ENCODE results near the gene CYP2E1.
"Not testable (repeated sequence)": the region's sequence is repeated elsewhere in the genome, so short reads cannot be mapped to it uniquely, and the experiment has no call there.

The CYP2E1 gene

DNA sequence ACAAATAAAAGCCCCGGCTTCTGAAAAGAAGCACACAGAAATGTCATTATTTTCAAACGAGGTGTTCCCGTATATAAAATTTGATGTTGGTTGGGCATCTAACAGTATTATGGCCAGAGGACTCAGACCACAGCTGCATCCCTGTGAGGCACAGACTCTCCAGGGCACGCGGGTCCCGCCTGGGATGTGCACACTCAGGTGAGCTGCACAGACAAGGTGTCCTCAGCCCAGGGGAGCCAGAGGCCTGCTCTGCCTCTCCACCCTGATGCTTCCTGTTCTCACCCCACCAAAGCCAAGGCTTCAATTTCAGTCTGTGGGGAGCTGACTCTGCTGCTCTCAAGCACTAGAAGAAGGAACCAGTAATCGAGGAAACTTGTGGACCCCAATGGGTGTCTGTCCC, 1.7 kb upstream of the CYP2E1 start:
- no peak for DNase-seq (ENCODE audit: low read depth, low spot score)
- no peak overlapping the region for H3K4me3 ChIP-seq (ENCODE audit: low read length)

DNA sequence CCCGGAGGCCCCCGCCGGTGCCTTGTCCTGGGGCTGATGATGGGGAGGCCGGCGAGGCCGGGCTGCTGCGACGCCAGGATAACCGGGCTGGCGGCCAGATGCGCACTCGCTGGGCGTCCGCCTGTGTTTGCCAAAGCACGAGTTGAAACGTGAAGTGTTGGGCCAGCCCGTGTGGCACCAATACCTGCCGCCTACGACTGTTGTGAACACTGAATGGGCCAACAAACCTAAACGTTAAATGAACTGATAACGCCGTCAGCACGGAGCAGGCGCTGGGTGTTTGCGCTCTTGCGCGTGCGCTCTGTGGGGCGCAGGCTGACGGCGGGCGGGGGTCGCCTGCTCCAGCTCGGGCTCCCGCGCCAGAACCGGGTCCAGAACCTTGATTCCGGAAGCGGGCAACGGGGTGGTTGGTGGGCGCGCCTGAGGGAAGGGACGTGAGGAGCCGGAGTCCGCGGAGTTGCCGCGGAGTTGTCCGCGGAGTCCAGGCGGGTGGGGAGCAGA, 658 bp downstream of the CYP2E1 start:
- no peak for DNase-seq (ENCODE audit: low read depth, low spot score)
- H3K4me3 ChIP-seq (ENCODE audit: low read length), result no peak overlapping the region

DNA sequence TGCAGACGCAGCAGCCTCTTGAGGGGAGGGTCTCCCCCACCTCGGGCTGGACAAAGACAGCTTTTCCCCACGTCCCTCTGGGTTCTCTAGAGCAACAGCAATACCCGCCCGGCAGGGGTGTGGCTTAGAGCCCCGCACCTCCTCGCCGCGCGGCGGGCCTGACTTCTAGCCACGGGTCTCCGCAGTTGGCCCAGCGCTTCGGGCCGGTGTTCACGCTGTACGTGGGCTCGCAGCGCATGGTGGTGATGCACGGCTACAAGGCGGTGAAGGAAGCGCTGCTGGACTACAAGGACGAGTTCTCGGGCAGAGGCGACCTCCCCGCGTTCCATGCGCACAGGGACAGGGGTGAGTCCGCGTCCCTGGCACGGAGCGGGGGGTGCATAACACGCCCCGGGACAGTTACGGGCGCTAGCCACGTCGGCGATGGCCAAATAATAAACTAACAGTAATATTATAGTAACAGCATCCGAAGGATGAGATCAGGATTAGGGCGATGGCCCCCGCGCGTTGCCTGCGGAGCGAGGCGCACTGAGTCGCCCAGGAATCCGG, 1.2 kb downstream of the CYP2E1 start:
- no peak overlapping the region; the same call in 1 of the 2 replicates for H3K4me3 ChIP-seq (ENCODE audit: low read length)
- no peak for DNase-seq (ENCODE audit: low read depth, low spot score)

DNA sequence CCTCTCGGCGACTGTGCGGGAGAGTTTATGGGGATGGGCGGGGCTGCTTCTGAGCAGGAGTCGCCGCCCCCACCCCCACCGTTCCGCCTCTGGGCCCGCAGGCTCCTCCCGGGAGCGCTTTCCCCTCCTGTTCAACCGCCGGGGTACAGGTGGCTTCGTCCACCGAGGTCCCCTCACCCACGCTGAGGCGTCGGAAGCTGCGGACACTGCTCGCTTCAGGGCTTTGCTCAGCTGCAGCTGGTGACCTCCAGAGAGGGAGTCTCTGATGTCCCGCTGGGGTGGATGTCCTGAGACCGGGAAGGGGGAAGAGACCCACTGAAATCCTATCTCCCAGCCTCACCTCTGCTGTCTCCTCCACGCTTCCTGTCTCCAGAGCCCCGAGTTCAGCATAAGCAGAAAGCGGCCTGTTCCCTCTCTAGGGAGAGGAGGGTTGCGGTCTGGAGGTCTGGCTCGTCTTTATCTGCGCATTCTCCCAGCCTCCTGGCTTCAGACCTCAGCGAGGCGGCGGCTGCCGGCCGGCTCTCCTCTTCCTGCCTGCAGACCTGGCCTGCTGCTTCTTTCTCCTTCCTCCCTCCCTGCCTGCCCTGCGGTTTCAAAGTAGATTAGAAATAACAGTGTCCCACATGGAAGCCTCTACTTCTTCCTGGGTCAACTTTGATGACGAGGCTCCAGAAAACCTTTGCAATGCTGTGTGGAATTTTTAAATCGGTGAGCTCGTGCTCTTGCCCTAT, 1.8 kb downstream of the CYP2E1 start:
- H3K4me3 ChIP-seq (ENCODE audit: low read length), result peak overlapping the region; percentile 34
- peak; percentile 45 for DNase-seq (ENCODE audit: low read depth, low spot score)

DNA sequence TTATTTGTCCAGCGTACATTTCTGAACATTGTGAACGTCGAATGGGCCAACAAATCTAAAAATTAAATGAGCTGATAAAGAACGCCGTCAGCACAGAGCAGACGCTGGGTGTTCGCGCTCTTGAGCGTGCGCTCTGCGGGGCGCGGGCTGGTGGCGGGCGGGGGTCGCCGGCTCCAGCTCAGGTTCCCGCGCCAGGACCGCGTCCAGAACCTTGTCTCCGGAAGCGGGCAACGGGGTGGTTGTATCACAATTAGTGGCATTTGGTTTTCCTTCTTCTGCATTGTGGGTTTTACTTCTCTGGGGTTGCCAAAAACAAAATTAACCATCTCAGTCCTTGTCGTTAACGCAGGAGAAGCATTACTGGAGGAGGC, 2.4 kb downstream of the CYP2E1 start:
- no peak for DNase-seq (ENCODE audit: low read depth, low spot score)
- H3K4me3 ChIP-seq (ENCODE audit: low read length), result peak overlapping the region; percentile 34

DNA sequence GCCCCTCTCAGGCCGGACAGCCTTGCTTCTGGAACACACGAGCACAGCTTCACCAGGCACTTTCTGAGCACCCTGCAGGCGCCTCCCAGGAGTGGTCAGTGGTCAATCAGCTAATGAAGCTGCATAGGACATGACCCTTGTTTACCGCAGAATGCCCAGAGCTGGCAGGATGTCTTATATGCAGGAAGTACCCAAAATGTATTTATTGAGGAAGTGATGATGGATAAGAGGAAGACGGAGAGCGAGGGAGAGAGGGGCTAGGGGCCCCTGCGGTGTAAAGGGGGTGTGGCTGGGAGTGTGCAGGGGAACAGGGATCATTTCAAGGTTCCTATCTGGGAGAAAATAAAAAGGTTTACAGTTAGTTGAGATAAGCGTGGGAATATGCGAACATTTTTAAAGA, 3.3 kb downstream of the CYP2E1 start:
- no peak overlapping the region for H3K4me3 ChIP-seq (ENCODE audit: low read length)
- no peak for DNase-seq (ENCODE audit: low read depth, low spot score)

DNA sequence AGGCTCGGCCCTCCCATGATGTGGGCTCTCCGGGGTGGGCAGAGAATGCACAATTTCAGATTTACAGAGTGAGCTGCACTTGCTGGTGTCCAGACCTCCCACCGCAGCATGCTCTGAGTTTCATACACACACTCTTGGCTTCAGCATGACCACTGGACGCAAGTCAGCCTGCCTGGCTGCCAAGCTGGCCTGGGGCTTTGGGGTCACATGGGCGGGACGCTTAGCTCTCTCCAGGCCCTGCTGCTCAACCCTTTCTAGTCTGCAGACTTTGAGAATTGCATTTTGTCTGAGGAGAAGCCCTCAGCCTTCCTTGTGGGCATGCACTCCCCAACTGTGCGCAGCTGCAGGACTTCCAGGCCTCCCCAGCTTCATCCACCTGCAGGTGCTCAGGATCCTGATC, 5.7 kb downstream of the CYP2E1 start:
- DNase-seq (ENCODE audit: low read depth, low spot score), result no peak
- H3K4me3 ChIP-seq (ENCODE audit: low read length), result no peak overlapping the region

DNA sequence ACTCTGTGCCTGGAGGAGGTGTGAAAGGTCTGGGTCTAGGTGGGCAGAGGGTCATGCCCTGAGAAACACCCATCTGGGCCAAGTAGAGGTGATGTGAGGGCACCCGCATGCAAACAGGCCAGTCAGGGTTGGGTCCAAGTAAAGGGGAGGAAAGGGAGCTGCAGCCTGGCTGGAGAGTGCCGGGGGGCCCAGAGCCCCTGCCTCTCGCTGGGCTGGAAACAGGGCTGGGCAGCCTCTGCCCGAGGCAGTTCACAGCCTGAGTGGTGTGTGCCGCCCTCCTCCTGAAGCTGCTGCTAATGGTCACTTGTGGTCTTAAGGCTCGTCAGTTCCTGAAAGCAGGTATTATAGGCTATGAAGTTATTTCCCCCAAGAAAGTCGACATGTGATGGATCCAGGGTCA, 7.3 kb downstream of the CYP2E1 start:
- no peak for DNase-seq (ENCODE audit: low read depth, low spot score)
- no peak overlapping the region for H3K4me3 ChIP-seq (ENCODE audit: low read length)

DNA sequence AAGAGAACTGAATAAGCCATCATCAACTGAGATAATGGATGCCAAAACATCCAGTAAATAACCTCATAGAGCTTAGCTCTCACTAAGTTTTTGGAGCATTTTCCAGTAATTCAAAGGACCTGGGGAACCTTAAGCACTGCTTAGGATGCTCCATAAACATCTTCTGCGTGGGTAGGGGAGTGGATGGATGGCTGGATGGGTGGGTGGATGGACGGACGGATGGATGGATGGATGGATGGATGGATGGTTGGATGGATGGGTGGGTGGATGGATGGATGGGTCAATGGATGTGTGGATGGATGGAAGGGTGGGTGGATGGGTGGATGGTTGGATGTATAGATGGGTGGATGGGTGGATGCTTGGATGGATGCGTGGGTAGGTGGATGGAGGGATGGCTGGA, 9.0 kb downstream of the CYP2E1 start:
- H3K4me3 ChIP-seq (ENCODE audit: low read length), result no peak overlapping the region

DNA sequence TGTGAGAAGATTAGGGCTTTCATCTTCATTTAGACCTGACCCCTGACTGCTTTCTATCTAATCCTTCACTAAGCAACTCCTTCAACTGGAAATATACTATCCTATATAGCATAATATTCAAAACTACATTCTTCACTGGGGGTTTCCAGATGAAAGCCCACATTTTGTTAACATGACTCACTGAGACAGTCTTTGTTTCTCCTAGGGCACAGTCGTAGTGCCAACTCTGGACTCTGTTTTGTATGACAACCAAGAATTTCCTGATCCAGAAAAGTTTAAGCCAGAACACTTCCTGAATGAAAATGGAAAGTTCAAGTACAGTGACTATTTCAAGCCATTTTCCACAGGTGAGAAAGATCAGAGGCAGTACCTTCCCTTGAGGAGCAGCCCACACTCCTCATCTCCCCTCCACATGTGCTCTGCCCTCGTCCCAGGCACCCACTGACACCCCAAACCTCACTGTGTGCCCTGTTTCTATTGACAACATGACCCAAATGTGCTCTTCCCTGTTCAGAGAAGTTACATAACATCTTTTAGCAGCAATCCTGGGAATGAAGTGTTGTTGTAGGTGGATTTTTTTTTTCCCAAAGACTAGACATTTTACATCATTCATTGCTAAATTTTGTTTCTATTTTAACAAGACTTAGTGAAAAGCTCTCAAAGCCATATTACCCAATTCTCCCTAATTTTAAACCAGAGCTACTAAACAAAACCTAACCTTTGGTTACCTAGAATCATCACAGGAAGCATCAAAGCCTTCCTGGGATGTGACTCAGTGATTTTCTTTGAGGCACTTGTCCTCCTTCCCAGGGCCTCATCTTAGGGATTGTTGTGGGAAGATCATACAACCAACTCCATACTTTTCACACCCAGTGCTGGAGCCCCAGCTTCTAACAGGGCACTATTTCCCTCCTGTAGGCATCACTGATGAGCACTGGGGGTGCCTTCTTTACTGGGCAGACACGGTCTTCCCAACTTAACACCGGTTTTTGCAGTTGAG, 10.7 kb downstream of the CYP2E1 start:
- no peak overlapping the region for H3K4me3 ChIP-seq (ENCODE audit: low read length)
- DNase-seq (ENCODE audit: low read depth, low spot score), result no peak

More for the DNA sequence above, 9.0 kb downstream of the CYP2E1 start:
- no peak for DNase-seq (ENCODE audit: low read depth, low spot score)

DNA sequence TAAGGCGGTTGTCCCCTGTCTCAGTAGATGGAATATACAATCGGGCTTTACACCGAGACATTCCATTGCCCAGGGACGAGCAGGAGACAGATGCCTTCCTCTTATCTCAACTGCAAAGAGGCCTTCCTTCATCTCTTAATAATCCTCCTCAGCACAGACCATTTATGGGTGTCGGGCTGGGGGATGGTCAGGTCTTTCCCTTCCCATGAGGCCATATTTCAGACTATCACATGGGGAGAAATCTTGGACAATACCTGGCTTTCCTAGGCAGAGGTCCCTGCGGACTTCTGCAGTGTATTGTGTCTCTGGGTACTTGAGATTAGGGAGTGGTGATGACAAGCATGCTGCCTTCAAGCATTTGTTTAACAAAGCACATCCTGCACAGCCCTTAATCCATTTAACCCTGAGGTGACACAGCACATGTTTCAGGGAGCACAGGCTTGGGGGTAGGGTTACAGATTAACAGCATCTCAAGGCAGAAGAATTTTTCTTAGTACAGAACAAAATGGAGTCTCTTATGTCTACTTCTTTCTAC, 14.3 kb downstream of the CYP2E1 start:
- DNase-seq (ENCODE audit: low read depth, low spot score); H3K4me3 ChIP-seq (ENCODE audit: low read length): not testable (repeated sequence)

DNA sequence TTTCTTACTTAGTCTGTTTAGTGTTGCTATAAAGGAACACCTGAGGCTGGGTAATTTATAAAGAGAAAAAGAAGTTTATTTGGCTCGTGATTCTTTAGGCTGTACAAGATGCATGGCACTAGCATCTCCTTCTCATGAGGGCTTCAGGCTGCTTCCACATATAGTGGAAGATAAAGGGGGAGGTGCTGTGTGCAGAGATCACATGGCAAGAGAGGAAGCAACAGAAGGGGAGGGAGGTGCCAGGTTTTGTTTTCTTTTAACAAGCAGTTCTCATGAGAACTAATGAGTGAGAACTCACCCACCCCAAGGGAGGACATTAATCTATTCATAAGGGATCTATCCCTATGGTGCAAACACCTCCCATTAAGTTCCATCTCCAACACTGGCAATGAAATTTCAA, 17.3 kb downstream of the CYP2E1 start:
- H3K4me3 ChIP-seq (ENCODE audit: low read length), result no peak overlapping the region
- DNase-seq (ENCODE audit: low read depth, low spot score), result peak; percentile 37

DNA sequence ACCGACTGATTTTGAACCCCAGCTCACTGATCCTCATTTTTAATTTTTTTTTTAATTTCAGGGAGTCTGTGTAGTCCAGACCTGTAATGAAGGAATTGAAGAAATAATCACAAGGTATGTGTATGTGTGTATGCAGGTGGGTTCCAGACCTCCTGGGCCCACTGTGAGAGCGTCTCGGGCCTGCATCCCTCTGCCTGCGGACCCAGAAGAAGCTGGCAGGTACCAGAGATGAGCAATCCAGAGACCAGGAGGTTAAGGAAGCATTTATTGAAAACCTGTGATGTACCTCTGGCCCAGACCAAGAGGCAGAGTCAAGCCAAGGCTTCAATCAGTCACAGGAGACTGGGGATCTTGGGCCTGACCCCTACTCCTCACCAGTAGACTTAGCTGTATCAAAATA, 27.4 kb downstream of the CYP2E1 start:
- DNase-seq (ENCODE audit: low read depth, low spot score), result no peak
- no peak overlapping the region for H3K4me3 ChIP-seq (ENCODE audit: low read length)

DNA sequence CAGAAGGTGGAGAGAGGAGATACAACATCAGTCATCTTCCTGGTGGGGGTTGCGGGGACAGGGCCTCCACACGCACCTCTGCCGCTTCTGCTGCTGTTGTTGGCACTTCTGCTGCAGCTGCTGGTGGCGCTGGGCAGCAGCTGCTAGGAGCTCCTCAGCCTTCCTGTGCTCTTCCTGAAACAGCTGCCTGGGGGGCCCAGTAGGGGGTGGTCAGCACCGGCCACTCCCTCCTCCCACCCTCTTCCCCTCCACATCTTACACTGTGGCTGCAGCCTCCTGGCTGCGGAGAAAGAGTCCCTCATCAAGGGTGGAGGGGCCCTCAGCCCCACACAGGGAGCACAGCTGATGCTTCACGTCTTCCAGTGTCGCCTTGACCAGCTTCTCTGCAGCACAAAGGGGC, 28.4 kb downstream of the CYP2E1 start:
- no peak for DNase-seq (ENCODE audit: low read depth, low spot score)
- H3K4me3 ChIP-seq (ENCODE audit: low read length), result no peak overlapping the region

DNA sequence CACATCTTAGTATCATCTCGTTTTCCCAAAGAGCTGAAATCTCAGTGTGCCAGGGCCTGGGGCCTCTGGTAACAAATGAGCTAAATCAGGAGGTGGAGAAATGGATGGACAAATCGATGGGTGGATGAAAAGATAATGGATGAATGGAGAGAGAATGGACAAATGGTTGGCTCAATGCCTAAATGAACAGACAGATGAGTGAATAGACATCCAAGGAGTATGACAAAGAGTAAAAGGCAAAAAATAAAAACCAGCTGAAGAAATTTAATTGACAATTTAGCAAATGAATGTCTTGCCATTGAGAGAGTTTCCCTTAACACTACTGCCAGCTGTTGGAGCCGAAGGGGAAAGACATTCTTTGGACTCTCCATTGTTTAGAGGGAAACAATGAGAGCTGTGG, 30.2 kb downstream of the CYP2E1 start:
- DNase-seq (ENCODE audit: low read depth, low spot score), result no peak

DNA sequence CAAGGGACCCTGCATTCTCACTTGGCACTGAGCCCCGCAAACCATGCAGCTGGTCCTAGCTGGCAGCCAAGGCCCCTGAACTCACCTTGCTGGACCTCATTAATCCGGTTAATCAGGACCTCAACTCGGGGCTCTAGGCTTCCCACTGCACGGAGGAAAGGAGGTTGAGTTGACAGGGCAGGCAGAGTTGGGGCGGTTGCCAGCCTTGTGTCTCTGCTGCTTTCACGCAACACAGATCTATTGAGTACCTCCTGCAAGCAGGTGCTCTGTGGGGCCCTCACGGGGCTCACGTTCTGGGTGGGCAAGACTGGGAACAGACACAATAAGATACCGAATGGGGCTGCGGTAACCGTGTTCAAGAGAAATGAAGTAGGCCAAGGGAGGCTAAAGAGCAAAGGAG, 32.1 kb downstream of the CYP2E1 start:
- DNase-seq (ENCODE audit: low read depth, low spot score), result no peak
- H3K4me3 ChIP-seq (ENCODE audit: low read length), result no peak overlapping the region

More for the DNA sequence above, 30.2 kb downstream of the CYP2E1 start:
- no peak overlapping the region for H3K4me3 ChIP-seq (ENCODE audit: low read length)

DNA sequence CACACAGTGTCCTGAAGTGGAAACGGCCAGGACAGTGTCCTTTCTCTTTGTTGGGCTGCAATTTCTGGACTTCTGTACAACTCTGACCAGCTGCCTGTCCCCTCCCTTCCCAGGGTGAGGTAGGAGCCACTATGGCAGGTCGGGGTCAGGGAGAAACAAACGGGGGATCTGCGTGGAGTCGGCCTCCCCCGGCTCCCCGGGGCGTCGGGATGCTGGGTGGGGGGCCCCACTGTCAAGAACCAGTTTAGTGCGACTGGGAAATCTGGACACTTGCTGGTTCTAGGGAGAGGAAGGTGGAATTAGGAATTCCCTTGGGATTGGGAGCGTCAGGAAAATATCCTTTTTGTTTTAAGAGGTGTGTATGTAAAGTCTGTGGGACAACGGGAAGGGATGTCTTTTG, 37.7 kb downstream of the CYP2E1 start:
- DNase-seq (ENCODE audit: low read depth, low spot score), result no peak
- H3K4me3 ChIP-seq (ENCODE audit: low read length), result no peak overlapping the region

DNA sequence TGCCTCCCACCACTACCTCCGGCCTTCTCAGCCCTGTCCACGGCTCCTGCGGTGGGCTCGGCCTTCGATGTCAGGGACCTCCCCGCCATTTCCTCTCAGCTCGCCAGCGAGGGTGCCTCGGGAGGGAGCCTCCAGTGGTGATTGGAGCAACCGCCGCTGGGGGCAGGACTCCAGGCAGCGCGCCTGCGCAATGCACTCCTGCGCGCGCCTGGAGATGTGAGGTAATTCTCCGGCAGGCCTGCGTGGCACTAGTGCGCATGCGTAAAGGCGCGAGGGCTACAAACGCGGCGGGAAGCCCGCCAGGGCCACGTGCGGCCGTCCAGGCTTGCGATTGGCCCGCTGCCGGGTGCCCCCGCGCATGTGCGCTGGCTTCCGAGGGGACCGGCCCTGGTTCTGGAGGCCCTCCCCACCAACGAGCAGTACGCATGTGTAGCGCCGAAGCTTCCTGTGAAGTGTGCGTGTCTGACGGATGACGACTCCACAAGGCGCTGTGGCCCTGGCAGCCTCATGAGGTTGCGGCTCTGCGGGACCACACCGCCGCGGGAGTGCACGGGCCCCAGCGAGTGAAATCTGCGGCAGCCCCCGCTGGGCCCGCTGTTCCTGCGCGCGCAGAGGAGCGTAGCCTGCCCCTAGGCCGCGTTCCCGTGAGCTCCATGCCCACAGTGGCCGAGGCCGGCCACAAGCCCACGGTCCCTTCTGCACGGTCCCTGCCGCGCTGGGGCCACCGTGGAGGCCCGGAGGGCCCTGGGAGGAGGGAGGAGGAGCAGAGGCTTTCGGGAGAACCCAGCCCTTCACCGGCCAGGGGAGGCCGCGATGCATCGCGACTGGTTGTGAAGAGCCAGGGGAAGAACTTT, 38.5 kb downstream of the CYP2E1 start, which contains the start of gene SYCE1:
TSS of gene SYCE1 (minus strand) at position 143 of the 854 bp plus-strand sequence. CDS start at position 89, 54 bp downstream.
- no peak within 1 kb of the TSS for H3K4me3 ChIP-seq (ENCODE audit: low read length)
- no peak for DNase-seq (ENCODE audit: low read depth, low spot score)

DNA sequence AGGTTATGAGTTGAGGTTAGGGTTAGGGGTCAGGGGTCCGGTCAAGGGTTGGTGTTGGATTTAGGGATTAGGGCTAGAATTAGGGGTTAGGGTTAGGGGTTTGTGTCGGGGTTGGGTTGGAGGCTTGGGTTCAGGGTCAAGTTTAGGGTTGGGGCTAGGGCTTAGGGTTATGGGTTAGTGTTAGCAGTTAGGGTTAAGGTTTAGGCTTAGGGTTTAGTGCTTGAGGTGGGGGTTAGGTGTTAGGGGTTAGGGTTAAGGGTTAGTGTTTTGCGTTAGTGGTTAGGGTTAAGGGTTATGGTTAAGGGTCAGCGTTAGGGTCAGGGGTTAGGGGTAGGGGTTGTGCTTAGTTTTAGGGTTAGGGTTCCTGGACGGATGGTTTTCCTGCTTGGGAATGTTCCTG, 40.0 kb downstream of the CYP2E1 start:
- no peak overlapping the region for H3K4me3 ChIP-seq (ENCODE audit: low read length)
- DNase-seq (ENCODE audit: low read depth, low spot score), result no peak

Measured in Jurkat, Clone E6-1 (cell line).